ENCODE measurements around the gene RBMS1. TPM values are rescaled to one million over a fixed set of nuclear protein-coding genes. Genes with fewer than 3 reads are reported as not detected.

RBMS1 gene
- total RNA-seq, 6 experiments from 2014 or later = 8.5 to 21.4 (median 14.3) TPM

GRCh38 chr2:160322320-160322719 lies 171.3 kb downstream of the RBMS1 start:
- Histone ChIP-seq H3K36me3 (no peaks in the 10 kb centered on the region), H3K27me3 (no peaks in the 10 kb centered on the region), H3K4me3 (no peak overlapping the region), H3K27ac (no peak overlapping the region), H3K9me3 (no peaks in the 10 kb centered on the region), H3K4me1 (peaks cover 0 to 12% (median 2%) of the 10 kb centered on the region in 4 donors)
- TF ChIP-seq POLR2A (IDR thresholded peaks at IDR 0.05) = no peak
- no peak for TF ChIP-seq CTCF (IDR thresholded peaks at IDR 0.05)
- no peak for ATAC-seq
- DNase-seq = no peak
- intact Hi-C loops (cut with DNase I) = no loop called here
- WGBS (ENCODE audit: insufficient coverage, low coverage, low lambda C conversion rate, missing lambda C conversion rate) = 54% methylated on average over 3 of the region's 3 CpGs

GRCh38 chr2:160321006-160321405 lies 172.6 kb downstream of the RBMS1 start:
- no peak overlapping the region for H3K27ac ChIP-seq
- TF ChIP-seq POLR2A (IDR thresholded peaks at IDR 0.05) (no peak), CTCF (IDR thresholded peaks at IDR 0.05) (no peak)
- no peaks in the 10 kb centered on the region for H3K9me3 ChIP-seq
- WGBS (ENCODE audit: insufficient coverage, low coverage, low lambda C conversion rate, missing lambda C conversion rate) = 55% methylated on average over 2 of the region's 2 CpGs
- no peaks in the 10 kb centered on the region for H3K36me3 ChIP-seq
- no peak overlapping the region for H3K4me3 ChIP-seq
- ATAC-seq = peak; percentile 9 to 52 (median 36)
- DNase-seq = no peak
- no peaks in the 10 kb centered on the region for H3K27me3 ChIP-seq
- intact Hi-C loops (cut with DNase I) = no loop called here
- H3K4me1 ChIP-seq = peaks cover 0 to 12% (median 2%) of the 10 kb centered on the region in 4 donors

GRCh38 chr2:160319700-160320099 lies 173.9 kb downstream of the RBMS1 start:
- Histone ChIP-seq H3K27me3 (no peaks in the 10 kb centered on the region), H3K9me3 (no peaks in the 10 kb centered on the region), H3K4me3 (no peak overlapping the region), H3K4me1 (peaks cover 0 to 7% (median 2%) of the 10 kb centered on the region in 4 donors), H3K27ac (no peak overlapping the region), H3K36me3 (no peaks in the 10 kb centered on the region)
- ATAC-seq = no peak
- no peak for TF ChIP-seq CTCF (IDR thresholded peaks at IDR 0.05)
- TF ChIP-seq POLR2A (IDR thresholded peaks at IDR 0.05) = no peak
- DNase-seq = no peak
- intact Hi-C loops (cut with DNase I) = no loop called here

GRCh38 chr2:160318218-160318617 lies 175.4 kb downstream of the RBMS1 start:
- no peaks in the 10 kb centered on the region for H3K27me3 ChIP-seq
- DNase-seq (no peak), ATAC-seq (no peak)
- no peak overlapping the region for H3K27ac ChIP-seq
- no peak for TF ChIP-seq POLR2A (IDR thresholded peaks at IDR 0.05)
- TF ChIP-seq CTCF (IDR thresholded peaks at IDR 0.05) = no peak
- no peaks in the 10 kb centered on the region for H3K4me1 ChIP-seq
- no peak overlapping the region for H3K4me3 ChIP-seq
- no peaks in the 10 kb centered on the region for H3K36me3 ChIP-seq
- intact Hi-C loops (cut with DNase I) = no loop called here
- H3K9me3 ChIP-seq = no peaks in the 10 kb centered on the region

Measured in right lobe of liver (tissue), 6 donors.